Thoracic aorta (tissue), 2 donors: ENCODE results near the gene ANKRD61. TPM values are rescaled to one million over a fixed set of nuclear protein-coding genes. Genes with fewer than 3 reads are reported as not detected.
A peak's percentile ranks its signal among the peaks of the same experiment; 100 is the strongest.
"Not testable (repeated sequence)": the region's sequence is repeated elsewhere in the genome, so short reads cannot be mapped to it uniquely, and the experiment has no call there.

ENCODE experiments used
- ATAC-seq: fragments of 150-250 bp; one replicate; pipeline ENCODE4 v1.8.0; 2017; ENCODE audit warnings: low read depth; ENCODE audit not compliant: insufficient number of reproducible peaks, low FRiP score
- DNase-seq: peaks from one replicate; pipeline ENCODE4 v3.0.0-alpha.2; 2020; ENCODE audit warnings: low spot score
- H3K27ac ChIP-seq, 2 donors: fragments of 200-600 bp; sonication (generic); 1 replicate in 1 of 2; 2 replicates in 1 of 2; pipeline ENCODE4 v1.5.1; 2016; ENCODE audit warnings: mild to moderate bottlenecking in 2 of 2, moderate library complexity in 2 of 2
- H3K27me3 ChIP-seq: fragments of 200-600 bp; sonication (generic); replicated peaks from 2 replicates; pipeline ENCODE4 v1.6.0; 2016; ENCODE audit warnings: mild to moderate bottlenecking; ENCODE audit not compliant: insufficient read depth
- H3K36me3 ChIP-seq: fragments of 200-600 bp; sonication (generic); one replicate; pipeline ENCODE4 v1.5.1; 2016
- H3K4me1 ChIP-seq, 2 donors: fragments of 200-600 bp; sonication (generic); 1 replicate in 1 of 2; 2 replicates in 1 of 2; pipeline versions ENCODE4 v1.5.1 to v1.6.0; 2016; ENCODE audit warnings: low read depth in 2 of 2, mild to moderate bottlenecking in 1 of 2; ENCODE audit not compliant: control insufficient read depth in 1 of 2
- H3K4me3 ChIP-seq: fragments of 200-600 bp; sonication (generic); 2 replicates; pipeline ENCODE4 v1.5.1; 2016; ENCODE audit warnings: mild to moderate bottlenecking
- H3K9me3 ChIP-seq: fragments of 200-600 bp; sonication (generic); 2 replicates; pipeline ENCODE4 v1.5.1; 2016
- total RNA-seq, 2 donors: library from RNA; depleted of rRNA; stranded (reverse); fragments of >200 nt; gene quantifications; one replicate each; pipeline versions ENCODE4 v1.1.0 to v1.2.3, GENCODE V29; 2016
- TF ChIP-seq, protein P1 (sequence below): fragments of 200-600 bp; sonication (generic); IDR thresholded peaks from one replicate; pipeline ENCODE4 v1.5.1; 2019; ENCODE audit warnings: antibody characterized with exemption

The ANKRD61 gene
- total RNA-seq, 2 donors from 2014 or later = not detected

- Histone ChIP-seq H3K27ac (peak within 1 kb of the TSS; percentile 80 to 92), H3K27me3 (no peaks in the 10 kb centered on the region), H3K9me3 (no peaks in the 10 kb centered on the region), H3K4me1 (peaks cover 9 to 16% of the 10 kb centered on the region in 2 donors), H3K36me3 (peaks cover 7% of the 10 kb centered on the region), H3K4me3 (peak within 1 kb of the TSS; percentile 88)
- TF ChIP-seq, protein P1, sequence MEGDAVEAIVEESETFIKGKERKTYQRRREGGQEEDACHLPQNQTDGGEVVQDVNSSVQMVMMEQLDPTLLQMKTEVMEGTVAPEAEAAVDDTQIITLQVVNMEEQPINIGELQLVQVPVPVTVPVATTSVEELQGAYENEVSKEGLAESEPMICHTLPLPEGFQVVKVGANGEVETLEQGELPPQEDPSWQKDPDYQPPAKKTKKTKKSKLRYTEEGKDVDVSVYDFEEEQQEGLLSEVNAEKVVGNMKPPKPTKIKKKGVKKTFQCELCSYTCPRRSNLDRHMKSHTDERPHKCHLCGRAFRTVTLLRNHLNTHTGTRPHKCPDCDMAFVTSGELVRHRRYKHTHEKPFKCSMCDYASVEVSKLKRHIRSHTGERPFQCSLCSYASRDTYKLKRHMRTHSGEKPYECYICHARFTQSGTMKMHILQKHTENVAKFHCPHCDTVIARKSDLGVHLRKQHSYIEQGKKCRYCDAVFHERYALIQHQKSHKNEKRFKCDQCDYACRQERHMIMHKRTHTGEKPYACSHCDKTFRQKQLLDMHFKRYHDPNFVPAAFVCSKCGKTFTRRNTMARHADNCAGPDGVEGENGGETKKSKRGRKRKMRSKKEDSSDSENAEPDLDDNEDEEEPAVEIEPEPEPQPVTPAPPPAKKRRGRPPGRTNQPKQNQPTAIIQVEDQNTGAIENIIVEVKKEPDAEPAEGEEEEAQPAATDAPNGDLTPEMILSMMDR = no peak
- peak; percentile 99 for ATAC-seq
- DNase-seq = peak; percentile 98
Observed at GRCh38 chr7:6008668-6009611, 22.2 kb upstream of the ANKRD61 start, which contains the start of the genes AIMP2 and PMS2. Gene AIMP2, plus strand, starts transcription at chr7:6009272. Its CDS starts 92 bp downstream, at chr7:6009364. Gene PMS2, minus strand, starts transcription at chr7:6009049. Its CDS starts 30 bp downstream, at chr7:6009019.

DNA sequence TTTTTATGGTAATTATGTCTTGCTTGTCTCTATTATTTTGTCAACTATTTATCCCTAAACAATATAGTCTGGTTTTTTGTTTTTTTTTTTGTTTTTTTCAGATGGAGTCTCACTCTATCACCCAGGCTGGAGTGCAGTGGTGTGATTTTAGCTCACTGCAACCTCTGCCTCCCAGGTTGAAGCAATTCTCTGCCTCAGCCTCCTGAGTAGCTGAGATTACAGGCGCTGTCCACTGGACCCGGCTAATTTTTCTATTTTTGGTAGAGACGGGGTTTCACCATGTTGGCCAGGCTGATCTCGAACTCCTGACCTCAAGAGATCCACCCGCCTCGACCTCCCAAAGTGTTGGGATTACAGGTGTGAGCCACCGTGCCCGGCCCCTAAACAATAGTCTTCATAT is 20.8 kb upstream of the ANKRD61 start:
- not testable (repeated sequence) for H3K27ac ChIP-seq, H3K36me3 ChIP-seq, H3K27me3 ChIP-seq, DNase-seq, ATAC-seq, H3K9me3 ChIP-seq
- Histone ChIP-seq H3K4me1 (peaks cover 9 to 17% of the 10 kb centered on the region in 2 donors), H3K4me3 (peak overlapping the region; percentile 88)

DNA sequence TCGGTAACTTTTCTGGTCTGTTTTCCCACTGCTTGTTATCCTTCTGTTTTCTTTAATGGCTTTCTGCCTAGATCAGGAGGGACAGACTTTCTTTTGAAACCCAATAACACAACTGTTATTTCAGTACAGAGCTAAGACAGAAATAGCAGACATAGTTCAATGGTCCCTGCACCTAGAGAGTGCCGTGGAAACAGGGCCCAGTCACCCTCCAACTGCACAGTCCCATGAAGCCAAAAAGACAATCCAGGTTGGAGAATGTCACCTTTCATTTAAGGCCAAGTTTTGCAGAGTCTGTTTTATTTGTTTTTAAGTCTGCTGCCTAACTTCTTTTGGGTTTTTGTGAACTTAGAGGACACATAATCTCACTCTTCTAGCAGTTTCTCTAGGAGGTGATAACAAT is 19.6 kb upstream of the ANKRD61 start:
- peaks cover 2% of the 10 kb centered on the region for H3K36me3 ChIP-seq
- H3K27me3 ChIP-seq = no peaks in the 10 kb centered on the region
- H3K27ac ChIP-seq = no peak overlapping the region
- TF ChIP-seq, protein P1 = no peak
- H3K9me3 ChIP-seq = no peaks in the 10 kb centered on the region
- no peak for DNase-seq
- H3K4me3 ChIP-seq = no peak overlapping the region
- no peak for ATAC-seq
- peaks cover 9 to 26% of the 10 kb centered on the region in 2 donors for H3K4me1 ChIP-seq

GRCh38 chr7:6012355-6013104 is 18.6 kb upstream of the ANKRD61 start:
- DNase-seq (no peak), ATAC-seq (no peak)
- peaks cover 3% of the 10 kb centered on the region for H3K36me3 ChIP-seq
- no peak overlapping the region for H3K27ac ChIP-seq
- H3K9me3 ChIP-seq = no peaks in the 10 kb centered on the region
- TF ChIP-seq, protein P1 = no peak
- no peak overlapping the region for H3K4me3 ChIP-seq
- peaks cover 9 to 26% of the 10 kb centered on the region in 2 donors for H3K4me1 ChIP-seq
- no peaks in the 10 kb centered on the region for H3K27me3 ChIP-seq

- Histone ChIP-seq H3K9me3 (no peaks in the 10 kb centered on the region), H3K27me3 (no peaks in the 10 kb centered on the region), H3K4me1 (peaks cover 0 to 10% of the 10 kb centered on the region in 2 donors), H3K4me3 (no peak overlapping the region), H3K27ac (peak overlapping the region; percentile 5 to 21), H3K36me3 (peaks cover 29% of the 10 kb centered on the region)
- TF ChIP-seq, protein P1 = no peak
- ATAC-seq = no peak
- no peak for DNase-seq
Observed at GRCh38 chr7:6015917-6016652, 15.1 kb upstream of the ANKRD61 start.
